Measurements from ENCODE around the gene PLEKHG5.
"Not testable (repeated sequence)": the region's sequence is repeated elsewhere in the genome, so short reads cannot be mapped to it uniquely, and the experiment has no call there.

The PLEKHG5 gene

DNA sequence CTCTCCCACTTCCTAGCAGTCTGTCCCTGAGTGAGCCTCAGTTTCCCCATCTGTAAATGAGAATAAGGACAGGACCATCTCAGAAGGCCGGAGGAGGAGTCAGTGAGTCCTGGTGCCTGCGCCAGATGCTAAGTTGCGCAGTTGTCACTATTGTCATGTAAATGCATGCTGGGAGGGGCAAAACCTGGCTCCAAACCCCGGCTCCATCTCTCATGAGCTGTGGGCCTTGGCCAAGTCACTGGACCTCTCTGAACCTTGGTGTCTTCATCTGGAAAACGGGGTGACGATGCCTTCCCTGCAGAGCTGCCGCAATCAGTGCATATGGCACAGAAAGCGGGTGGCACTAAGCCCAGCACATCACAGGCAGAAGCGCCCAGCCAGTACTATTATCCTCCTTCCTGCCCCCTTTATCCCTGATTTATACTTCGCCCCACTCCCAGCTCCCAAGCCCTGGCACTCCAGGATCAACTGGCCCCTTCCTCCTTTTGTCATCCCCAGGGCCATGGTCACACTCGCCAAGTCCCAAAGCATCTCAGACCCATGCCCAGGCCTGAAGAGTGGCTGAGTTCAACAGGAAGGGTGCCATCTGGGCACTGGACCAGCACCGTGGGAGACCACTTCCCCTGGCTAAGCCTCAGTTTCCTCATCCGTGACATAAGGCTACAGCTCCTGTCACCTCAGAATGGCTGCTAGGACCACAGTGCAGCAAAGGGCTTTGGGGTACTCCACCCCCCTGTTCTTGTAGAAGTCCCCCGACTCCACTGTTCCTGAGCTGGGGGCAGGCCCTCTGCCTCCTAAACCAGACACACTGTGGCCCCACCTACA is 4.3 kb upstream of the PLEKHG5 start:
- no peak for DNase-seq

DNA sequence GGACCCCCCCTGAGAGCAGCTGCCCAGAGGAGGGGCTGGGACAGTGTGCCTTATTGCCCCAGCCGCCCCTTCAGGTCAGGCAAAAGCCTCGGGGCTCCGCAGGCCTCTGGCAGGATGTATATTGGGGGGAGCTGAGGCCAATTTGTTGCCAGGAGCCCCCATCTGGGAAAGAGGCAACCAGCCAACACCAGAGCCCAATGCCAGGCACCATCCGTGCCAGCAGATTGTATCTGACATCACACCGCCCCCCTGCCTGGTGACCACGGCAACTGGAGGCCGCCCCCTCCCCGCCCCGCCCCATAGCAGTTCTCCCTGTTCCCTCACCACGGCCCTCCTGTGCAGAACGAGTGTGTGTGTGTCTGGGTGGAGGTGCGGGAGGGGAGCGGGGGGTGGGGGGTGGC is 3.6 kb upstream of the PLEKHG5 start:
- DNase-seq, result no peak

DNA sequence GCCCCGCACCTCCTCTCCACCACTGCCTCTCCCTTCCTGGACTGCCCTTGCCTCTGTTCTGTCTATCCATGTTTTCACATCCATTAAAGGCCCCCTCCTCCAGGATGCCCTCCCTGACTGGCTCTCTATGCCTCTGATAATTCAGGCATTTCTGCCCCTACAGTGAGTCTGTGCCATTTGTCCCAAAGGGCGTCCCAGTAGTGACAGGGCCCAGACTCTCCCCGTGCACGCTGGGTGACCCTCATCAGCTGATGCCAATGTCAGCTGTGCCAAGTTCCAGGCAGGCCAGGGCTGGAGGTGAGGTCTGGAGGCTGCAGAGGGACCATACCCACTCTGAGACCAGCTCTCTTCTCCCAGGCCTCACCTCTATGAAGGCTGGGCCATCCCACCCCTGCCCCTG is 3.2 kb upstream of the PLEKHG5 start:
- no peak for DNase-seq

- DNase-seq, result not testable (repeated sequence)
Observed at GRCh38 chr1:6493834-6494223, 2.4 kb upstream of the PLEKHG5 start.

DNA sequence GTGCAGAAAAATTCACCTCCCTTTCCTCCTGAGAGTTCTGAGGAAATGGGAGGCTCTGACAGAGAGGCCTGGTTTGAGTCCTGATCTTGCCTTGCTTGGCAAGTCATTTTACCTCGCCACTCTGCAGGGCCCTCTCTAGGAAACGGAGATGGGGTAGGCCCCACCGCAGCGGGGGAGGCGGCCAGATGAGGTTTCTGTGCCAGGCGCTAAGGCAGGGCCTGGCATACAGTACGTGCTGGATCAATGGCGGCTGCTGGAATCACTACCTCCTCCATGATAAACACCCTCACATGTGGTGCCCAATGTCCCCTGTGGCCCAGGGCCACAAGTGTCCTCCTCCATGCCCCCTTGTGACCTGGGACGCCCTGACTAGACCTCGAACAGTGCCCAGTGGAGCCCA is 499 bp upstream of the PLEKHG5 start:
- no peak for DNase-seq

GRCh38 chr1:6491081-6491449 is 402 bp downstream of the PLEKHG5 start:
- no peak for DNase-seq

DNA sequence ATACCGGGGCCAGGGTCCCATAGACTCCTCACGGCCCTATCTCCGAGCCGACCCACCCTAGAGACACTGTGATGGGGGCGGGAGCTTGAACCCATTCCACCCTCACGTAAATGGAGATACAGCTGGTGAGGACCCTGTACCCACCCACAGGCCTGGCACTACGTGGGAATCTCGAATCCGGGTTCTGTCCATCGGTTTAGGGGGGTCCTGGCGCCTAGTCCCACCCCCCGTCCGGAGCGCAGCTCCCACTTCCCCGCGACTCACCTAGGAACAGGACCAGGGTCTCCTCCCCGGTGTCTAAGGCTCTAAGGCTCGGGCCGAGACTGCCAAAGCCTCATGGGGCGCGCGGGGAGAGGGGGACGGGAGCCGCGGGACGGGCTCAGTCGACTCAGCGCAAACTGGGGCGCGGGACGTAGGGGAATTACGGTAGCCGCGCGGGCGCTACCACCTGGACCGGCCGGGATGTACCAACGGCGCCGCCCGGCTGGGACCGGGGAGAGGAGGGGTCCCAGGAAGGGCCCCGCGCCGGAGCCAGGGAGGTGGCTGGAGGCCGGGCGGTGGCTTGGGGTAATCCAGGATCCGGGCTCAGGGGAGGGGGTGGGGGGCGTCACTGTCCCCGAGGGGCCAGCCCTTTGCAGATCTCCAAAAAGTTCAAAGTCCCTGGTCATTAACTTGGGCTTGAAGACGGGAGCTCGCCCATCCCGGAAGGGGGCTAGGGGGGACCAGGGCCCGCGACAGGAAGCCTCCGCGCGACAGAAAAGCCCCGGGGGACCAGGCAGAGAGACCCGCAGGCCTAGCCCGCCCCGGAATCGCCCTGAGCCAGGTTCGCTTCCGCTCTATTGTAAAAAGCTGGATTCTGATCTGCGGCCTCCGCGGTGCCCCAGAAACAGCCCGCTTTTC is 1.0 kb downstream of the PLEKHG5 start:
- DNase-seq, result peak; percentile 71

- DNase-seq, result peak; percentile 84
Observed at GRCh38 chr1:6489799-6490180, 1.7 kb downstream of the PLEKHG5 start.

GRCh38 chr1:6489383-6489765 is 2.1 kb downstream of the PLEKHG5 start:
- DNase-seq, result no peak

DNA sequence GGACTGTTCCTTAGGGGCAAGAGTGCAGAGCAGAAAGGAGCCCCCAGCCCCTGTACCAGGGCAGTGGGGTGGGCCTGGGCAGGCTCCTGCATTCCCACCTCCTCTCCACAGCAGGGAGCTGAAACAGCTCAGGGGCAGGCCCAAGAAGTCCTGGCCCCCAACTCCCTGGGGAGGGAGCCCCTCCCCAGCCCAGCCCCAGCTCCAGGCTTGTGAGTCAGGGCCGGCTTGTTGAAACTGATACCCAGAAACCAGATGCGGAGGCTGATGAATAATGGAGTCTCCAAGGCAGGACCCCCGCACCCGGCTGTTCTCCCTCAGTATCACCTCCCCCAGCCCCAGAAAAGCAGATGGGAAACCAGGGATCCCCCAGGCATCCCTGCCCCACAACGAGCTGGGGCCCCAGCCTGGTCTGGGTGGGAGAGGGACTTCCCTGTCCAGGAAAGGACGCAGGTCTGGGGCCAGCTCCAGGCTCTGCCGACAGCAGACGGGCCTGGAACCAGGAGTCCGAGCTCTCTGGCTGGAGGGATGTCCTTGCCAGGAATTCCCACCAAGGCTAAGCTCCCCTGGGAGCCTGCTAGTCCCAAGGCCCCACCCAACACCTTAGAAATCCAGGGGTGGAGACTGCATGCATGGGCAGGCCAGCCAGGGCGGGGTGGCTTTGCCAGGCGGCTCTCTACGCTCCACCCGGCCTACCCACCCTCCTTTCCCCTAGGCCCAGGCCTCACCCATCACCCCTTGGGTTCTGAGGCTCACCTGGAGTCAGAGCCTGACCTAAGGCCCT is 2.7 kb downstream of the PLEKHG5 start:
- DNase-seq, result no peak

DNA sequence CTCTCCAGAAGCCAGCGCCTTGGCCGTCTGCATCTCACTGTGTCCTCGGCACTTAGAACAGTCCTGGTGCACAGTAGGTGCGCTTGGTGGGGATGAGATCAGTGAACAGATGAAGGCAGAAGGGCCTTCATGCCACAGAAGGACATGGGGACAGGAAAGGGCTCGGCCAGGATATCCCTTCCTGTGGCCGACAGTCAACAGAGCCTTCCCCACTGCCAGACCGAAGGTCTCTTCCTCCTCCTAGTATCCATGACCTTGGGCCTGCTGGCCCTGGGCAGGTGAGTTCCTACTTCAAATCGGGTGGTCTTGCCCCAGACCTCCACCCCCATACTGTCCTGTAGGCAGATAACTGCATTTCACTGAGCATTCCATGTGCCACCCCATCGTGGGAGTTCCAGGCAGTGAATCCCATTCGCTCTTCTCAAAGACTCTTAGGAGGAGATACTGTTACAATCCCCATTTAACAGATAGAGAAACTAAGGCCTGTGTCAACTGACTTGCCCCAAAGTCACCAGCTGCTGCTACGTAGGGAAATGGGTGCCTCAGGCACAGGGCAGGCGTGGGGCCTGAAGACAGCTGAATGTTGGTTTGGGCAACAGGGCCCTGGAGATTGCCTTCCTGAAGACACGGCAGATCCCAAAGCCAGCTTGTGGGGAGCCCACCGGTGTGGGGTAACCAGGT is 3.5 kb downstream of the PLEKHG5 start:
- DNase-seq, result no peak

DNA sequence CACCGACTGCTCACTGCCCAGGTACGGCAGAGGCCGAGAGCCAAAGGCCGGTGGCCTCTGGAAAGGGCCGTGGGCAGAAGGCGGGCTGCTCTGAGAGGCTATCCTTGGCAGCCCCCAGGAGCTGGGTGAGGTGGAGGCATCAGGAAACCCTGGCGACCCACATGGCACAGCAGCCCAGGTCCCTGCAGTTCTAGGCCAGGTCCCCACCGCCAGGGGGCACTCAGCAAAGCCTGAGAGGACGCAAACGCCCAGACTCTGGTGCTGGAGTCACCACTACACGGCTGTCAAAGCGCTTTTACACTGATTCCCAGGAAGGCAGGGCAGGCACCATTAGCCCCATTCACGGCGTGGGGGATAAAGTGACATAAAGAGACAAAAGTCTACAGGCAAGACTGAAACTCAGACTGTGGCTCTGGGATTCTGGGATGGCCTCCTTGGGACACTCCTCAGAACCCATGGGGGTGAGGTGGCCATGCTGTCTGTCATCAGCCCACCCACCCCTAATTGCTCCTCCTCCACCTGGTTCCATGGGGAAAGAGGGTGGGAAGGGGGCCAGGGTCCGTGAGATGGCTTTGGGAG is 4.9 kb downstream of the PLEKHG5 start:
- DNase-seq, result peak; percentile 93

DNA sequence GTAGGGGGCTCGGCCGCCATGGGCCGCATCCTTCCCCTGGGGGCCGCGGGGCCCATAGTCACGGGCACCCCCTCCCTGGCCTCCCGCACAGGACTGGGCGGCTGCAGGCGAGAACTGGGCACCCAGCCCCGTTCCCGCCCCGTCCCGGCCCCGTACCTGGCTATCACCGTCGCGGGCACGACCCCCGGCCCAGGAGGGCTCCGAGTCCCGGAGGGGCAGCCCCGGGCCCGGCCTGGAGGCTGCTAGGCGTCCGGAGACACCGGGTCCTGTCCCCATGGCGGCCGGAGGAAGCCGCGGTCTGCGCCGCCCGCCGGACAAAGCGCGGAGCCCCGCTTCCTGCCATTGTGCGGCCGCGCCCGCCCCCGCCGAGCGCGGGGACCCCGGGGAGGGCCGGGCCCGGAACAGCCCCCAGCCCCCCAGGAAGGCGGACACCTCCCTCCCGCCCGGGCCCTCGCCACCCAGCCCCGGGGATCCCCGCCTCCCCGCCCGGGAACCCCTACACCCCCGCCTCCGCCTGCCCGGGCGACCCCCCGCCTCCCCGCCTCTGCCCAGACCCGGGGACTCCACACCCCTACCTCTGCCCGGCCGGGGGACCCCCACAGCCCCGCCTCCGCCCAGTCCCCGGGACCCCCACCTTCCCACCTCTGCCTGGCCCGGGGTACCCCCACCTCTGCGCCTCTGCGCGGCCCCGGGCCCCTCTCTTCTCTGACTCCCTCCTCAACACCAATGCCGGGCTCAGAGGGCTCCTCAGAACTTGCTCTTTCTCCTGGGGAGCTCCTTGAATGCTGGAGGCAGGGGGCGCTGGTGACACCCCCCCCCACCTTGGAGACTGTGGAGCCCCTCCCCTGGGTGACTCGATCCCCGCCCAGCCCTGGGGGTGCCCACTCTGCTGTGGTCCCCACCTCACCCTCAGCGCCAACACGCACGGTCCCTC is 6.0 kb downstream of the PLEKHG5 start:
- no peak for DNase-seq

DNA sequence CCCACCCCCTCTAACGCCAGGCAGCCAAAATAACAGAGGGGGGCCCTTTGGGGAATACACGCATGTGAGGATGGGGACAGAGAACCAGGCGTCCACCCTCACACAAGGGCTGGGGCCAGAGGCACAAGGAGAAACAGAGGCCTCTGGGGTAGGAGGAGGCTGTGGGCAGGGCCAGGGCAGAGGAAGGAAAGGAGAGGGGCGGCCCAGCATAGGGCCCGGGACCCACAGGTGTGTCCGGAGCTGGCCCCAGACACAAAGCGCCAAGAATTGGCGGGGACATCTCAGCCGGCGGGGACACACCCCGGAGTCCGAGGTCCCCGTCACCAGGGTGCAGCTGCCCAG is 6.7 kb downstream of the PLEKHG5 start:
- no peak for DNase-seq

DNA sequence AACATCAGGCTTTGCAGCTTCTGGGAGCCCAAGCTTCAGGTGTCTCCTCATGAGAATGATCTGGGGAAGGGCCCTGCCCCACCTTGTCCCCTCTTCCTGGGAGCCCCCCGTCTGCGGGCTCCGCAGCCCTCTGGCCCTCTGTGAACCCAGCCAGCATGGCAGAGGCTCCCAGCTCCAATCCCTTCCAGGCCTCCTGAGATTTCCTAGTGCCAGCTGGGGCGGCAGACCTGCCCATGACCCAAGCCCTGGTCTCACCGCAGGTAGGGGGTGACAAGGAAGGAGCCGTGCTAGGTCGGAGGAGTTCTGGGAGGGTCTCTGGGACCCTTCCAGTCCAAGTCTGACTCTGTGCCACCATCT is 7.7 kb downstream of the PLEKHG5 start:
- no peak for DNase-seq

GRCh38 chr1:6483017-6483760 is 8.3 kb downstream of the PLEKHG5 start:
- DNase-seq, result no peak

DNA sequence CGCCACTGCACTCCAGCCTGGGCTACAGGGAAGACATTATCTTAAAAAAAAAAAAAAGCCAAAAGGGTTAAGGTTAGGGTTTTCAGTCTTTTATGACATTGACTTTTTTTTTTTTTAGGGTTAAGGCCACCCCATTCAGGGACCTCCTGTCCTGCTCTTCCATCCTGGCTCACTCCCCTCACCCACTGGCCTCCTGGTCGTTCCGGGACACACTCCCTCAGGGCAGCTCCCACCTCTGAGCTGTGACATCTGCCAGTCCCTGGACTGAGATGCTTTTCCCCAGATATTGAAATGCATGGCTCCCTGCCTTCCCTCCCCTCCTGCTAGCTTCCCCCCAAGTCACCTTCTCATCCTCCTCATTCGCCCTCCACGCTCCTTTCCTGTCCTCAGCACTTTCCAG is 9.6 kb downstream of the PLEKHG5 start:
- DNase-seq, result no peak

DNA sequence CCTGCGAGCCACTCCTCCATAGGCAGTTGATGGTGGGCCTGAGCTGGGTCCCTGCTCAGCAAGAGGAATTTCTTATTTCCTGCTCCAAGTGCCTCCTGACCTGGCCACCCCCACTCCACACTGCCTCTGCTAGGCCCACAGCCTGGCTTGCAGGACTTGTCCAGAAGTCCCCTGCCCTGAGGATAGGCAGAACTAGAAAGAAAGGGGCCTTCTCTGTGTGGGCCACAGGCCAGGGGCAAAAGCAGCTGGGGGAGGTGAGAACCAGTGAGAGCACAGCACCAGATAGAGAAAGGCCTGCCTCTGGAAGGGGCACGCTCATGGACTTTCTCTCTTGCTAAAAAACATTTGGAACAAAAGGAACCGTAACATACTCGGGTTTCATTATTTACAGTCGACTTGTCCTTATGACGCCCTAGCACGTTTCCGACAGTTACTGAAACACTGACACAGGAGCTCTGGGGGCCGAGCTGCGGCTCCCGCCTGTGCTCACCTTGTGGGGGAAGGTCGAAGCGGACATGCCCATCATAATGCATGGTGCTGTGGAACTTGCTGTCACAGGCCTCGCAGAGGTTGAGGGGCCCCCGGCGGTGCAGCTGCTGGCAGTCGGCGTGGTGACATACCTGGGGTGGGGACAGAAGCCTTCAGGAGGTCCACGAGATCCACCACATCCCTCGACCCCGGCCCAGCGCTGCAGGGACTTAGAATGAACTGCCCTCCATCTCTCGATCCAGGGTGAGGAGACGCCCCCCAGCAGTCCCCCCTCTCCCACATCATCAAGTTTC is 14.2 kb downstream of the PLEKHG5 start:
- no peak for DNase-seq

GRCh38 chr1:6476483-6476882 is 15.0 kb downstream of the PLEKHG5 start:
- no peak for DNase-seq
